Caki2 (cell line): ENCODE results near the gene NLRC5. TPM values are rescaled to one million over a fixed set of nuclear protein-coding genes. Genes with fewer than 3 reads are reported as not detected.

Source experiments
- DNase-seq: peaks from one replicate; pipeline ENCODE4 v3.0.0-alpha.2; 2015; ENCODE audit warnings: low read depth
- in situ Hi-C: cut with HindIII; loops from 2 replicates; pipeline ENCODE4 v1.10.0; 2016; ENCODE audit warnings: low sequenced_read_pairs, low pct_unique_long_range_greater_than_20kb, mixed read lengths
- total RNA-seq: library from RNA; depleted of rRNA; stranded (reverse); fragments of >200 nt; shearing (Covaris generic); gene quantifications from 2 replicates; pipeline ENCODE4 v1.2.3, GENCODE V29; 2014; ENCODE audit warnings: low replicate concordance

The NLRC5 gene
- total RNA-seq, 1 experiment from 2014 or later, result 3.1 TPM

GRCh38 chr16:57031156-57031555 is 41.8 kb downstream of the NLRC5 start:
- in situ Hi-C loops, result no loop called here
- no peak for DNase-seq

GRCh38 chr16:57032346-57032745 is 43.0 kb downstream of the NLRC5 start:
- in situ Hi-C loops, result no loop called here
- DNase-seq, result no peak

- in situ Hi-C loops, result no loop called here
Measured at GRCh38 chr16:57032931-57033330, 43.6 kb downstream of the NLRC5 start.

GRCh38 chr16:57036315-57036714 is 47.0 kb downstream of the NLRC5 start:
- DNase-seq, result no peak
- in situ Hi-C loops, result no loop called here

More at GRCh38 chr16:57032931-57033330, 43.6 kb downstream of the NLRC5 start:
- no peak for DNase-seq

- in situ Hi-C loops, result no loop called here
- no peak for DNase-seq
Measured at GRCh38 chr16:57036945-57037344, 47.6 kb downstream of the NLRC5 start.

- no peak for DNase-seq
- in situ Hi-C loops, result no loop called here
Measured at GRCh38 chr16:57038166-57038565, 48.8 kb downstream of the NLRC5 start.

GRCh38 chr16:57039148-57039812 is 49.9 kb downstream of the NLRC5 start:
- in situ Hi-C loops, result no loop called here
- no peak for DNase-seq

- DNase-seq, result no peak
- in situ Hi-C loops, result no loop called here
Measured at GRCh38 chr16:57041182-57042156, 52.1 kb downstream of the NLRC5 start.

GRCh38 chr16:57042157-57043111 is 53.1 kb downstream of the NLRC5 start:
- in situ Hi-C loops, result no loop called here
- no peak for DNase-seq

GRCh38 chr16:57043248-57043647 is 53.9 kb downstream of the NLRC5 start:
- in situ Hi-C loops, result no loop called here
- no peak for DNase-seq

GRCh38 chr16:57044931-57045693 is 55.8 kb downstream of the NLRC5 start:
- in situ Hi-C loops, result no loop called here
- peak; percentile 9 for DNase-seq

GRCh38 chr16:57045694-57046381 is 56.5 kb downstream of the NLRC5 start:
- in situ Hi-C loops, result no loop called here
- DNase-seq, result no peak

GRCh38 chr16:57048095-57048494 is 58.7 kb downstream of the NLRC5 start:
- in situ Hi-C loops, result no loop called here
- DNase-seq, result no peak

- DNase-seq, result no peak
- in situ Hi-C loops, result no loop called here
Measured at GRCh38 chr16:57049678-57050077, 60.3 kb downstream of the NLRC5 start.

- DNase-seq, result no peak
- in situ Hi-C loops, result no loop called here
Measured at GRCh38 chr16:57051696-57052228, 62.4 kb downstream of the NLRC5 start.

- no peak for DNase-seq
- in situ Hi-C loops, result no loop called here
Measured at GRCh38 chr16:57053206-57053605, 63.8 kb downstream of the NLRC5 start.

GRCh38 chr16:57054338-57054737 is 65.0 kb downstream of the NLRC5 start:
- no peak for DNase-seq
- in situ Hi-C loops, result no loop called here
